ENCODE data around the gene BLID.

The BLID gene

GRCh38 chr11:122115524-122116379 is at the start of gene BLID:
TSS of gene BLID (minus strand) at chr11:122116215. CDS start at chr11:122115922, 293 bp downstream.
- DNase-seq: no peak

- no peak for DNase-seq
Observed at GRCh38 chr11:122163053-122163819, 47.2 kb upstream of the BLID start.

GRCh38 chr11:122162095-122162494 is 46.1 kb upstream of the BLID start:
- DNase-seq: no peak

GRCh38 chr11:122160841-122161590 is 45.0 kb upstream of the BLID start:
- no peak for DNase-seq

- no peak for DNase-seq
Observed at GRCh38 chr11:122159861-122160260, 43.8 kb upstream of the BLID start.

- DNase-seq: no peak
Observed at GRCh38 chr11:122159173-122159721, 43.2 kb upstream of the BLID start.

GRCh38 chr11:122158171-122158570 is 42.2 kb upstream of the BLID start:
- no peak for DNase-seq

- no peak for DNase-seq
Observed at GRCh38 chr11:122157653-122158161, 41.7 kb upstream of the BLID start.

- DNase-seq: no peak
Observed at GRCh38 chr11:122156940-122157382, 40.9 kb upstream of the BLID start.

- DNase-seq: no peak
Observed at GRCh38 chr11:122155765-122156527, 39.9 kb upstream of the BLID start.

GRCh38 chr11:122154994-122155393 is 39.0 kb upstream of the BLID start:
- DNase-seq: no peak

GRCh38 chr11:122154227-122154626 is 38.2 kb upstream of the BLID start:
- no peak for DNase-seq

GRCh38 chr11:122153746-122154145 is 37.7 kb upstream of the BLID start:
- no peak for DNase-seq

- DNase-seq: no peak
Observed at GRCh38 chr11:122150216-122151124, 34.5 kb upstream of the BLID start.

- no peak for DNase-seq
Observed at GRCh38 chr11:122149202-122149601, 33.2 kb upstream of the BLID start.

- DNase-seq: no peak
Observed at GRCh38 chr11:122146475-122146874, 30.5 kb upstream of the BLID start.

GRCh38 chr11:122145715-122146274 is 29.8 kb upstream of the BLID start:
- no peak for DNase-seq

- DNase-seq: no peak
Observed at GRCh38 chr11:122144752-122145151, 28.7 kb upstream of the BLID start.

GRCh38 chr11:122141725-122142124 is 25.7 kb upstream of the BLID start:
- no peak for DNase-seq

GRCh38 chr11:122140500-122140899 is 24.5 kb upstream of the BLID start:
- no peak for DNase-seq

GRCh38 chr11:122139595-122139866 is 23.5 kb upstream of the BLID start:
- DNase-seq: no peak

Measured in NCI-H1048 (cell line).